Activated CD8-positive, alpha-beta T cell treated with anti-CD3 and anti-CD28 coated beads, Interleukin-2, amount 10 ng/mL, durations not matched to agents 7 days and 5 days (primary cell): ENCODE results near the gene TECTA. TPM values are rescaled to one million over a fixed set of nuclear protein-coding genes. Genes with fewer than 3 reads are reported as not detected.
"Not testable (repeated sequence)": the region's sequence is repeated elsewhere in the genome, so short reads cannot be mapped to it uniquely, and the experiment has no call there.

Experiments used
- ATAC-seq: fragments of 150-1000 bp; cut with Tn5 transposase; one replicate; pipeline ENCODE4 v1.10.0; 2021; ENCODE audit warnings: moderate library complexity
- CTCF ChIA-PET: fragments of 350-600 bp; sonication (Branson Sonifier 250); formaldehyde crosslinking; loops from one replicate; lab custom pipeline; 2021; ENCODE audit warnings: antibody characterized with exemption; lab: Charles Lee
- POLR2A ChIA-PET: fragments of 350-600 bp; sonication (Branson Sonifier 250); formaldehyde crosslinking; loops from one replicate; lab custom pipeline; 2021; ENCODE audit warnings: antibody characterized with exemption; lab: Charles Lee
- DNase-seq: peaks from one replicate; pipeline ENCODE4 v3.0.0-alpha.2; 2020
- H3K27ac Mint-ChIP-seq: one replicate; pipeline ENCODE4 v1.8.0; 2021; ENCODE audit warnings: mild to moderate bottlenecking, mixed read lengths
- H3K27me3 Mint-ChIP-seq: one replicate; pipeline ENCODE4 v1.8.0; 2021; ENCODE audit warnings: low read depth, mixed read lengths
- H3K36me3 Mint-ChIP-seq: one replicate; pipeline ENCODE4 v1.8.0; 2021; ENCODE audit warnings: low read depth, mixed read lengths
- H3K4me1 Mint-ChIP-seq: one replicate; pipeline ENCODE4 v1.8.0; 2021; ENCODE audit warnings: low read depth, mixed read lengths
- H3K4me3 Mint-ChIP-seq: one replicate; pipeline ENCODE4 v1.8.0; 2021; ENCODE audit warnings: mild to moderate bottlenecking, mixed read lengths
- H3K9me3 Mint-ChIP-seq: one replicate; pipeline ENCODE4 v1.8.0; 2022; ENCODE audit warnings: mixed read lengths; ENCODE audit not compliant: insufficient read depth
- total RNA-seq, 2 experiments: library from RNA; stranded (reverse); gene quantifications; one replicate each; pipeline ENCODE4 v1.2.3, GENCODE V29; 2021

The TECTA gene
- total RNA-seq, 2 experiments from 2014 or later, result 0.13 to 0.21 TPM

GRCh38 chr11:121225382-121225781, 124.3 kb downstream of the TECTA start:
- ChIA-PET CTCF (no interaction called here), POLR2A (no interaction called here)
- DNase-seq, result no peak
- H3K27me3 Mint-ChIP-seq, result peaks cover 31% of the 10 kb centered on the region
- no peak for ATAC-seq
- H3K36me3 Mint-ChIP-seq, result no peaks in the 10 kb centered on the region
- no peak overlapping the region for H3K27ac Mint-ChIP-seq
- H3K4me1 Mint-ChIP-seq, result no peaks in the 10 kb centered on the region
- no peak overlapping the region for H3K4me3 Mint-ChIP-seq
- no peaks in the 10 kb centered on the region for H3K9me3 Mint-ChIP-seq

DNA sequence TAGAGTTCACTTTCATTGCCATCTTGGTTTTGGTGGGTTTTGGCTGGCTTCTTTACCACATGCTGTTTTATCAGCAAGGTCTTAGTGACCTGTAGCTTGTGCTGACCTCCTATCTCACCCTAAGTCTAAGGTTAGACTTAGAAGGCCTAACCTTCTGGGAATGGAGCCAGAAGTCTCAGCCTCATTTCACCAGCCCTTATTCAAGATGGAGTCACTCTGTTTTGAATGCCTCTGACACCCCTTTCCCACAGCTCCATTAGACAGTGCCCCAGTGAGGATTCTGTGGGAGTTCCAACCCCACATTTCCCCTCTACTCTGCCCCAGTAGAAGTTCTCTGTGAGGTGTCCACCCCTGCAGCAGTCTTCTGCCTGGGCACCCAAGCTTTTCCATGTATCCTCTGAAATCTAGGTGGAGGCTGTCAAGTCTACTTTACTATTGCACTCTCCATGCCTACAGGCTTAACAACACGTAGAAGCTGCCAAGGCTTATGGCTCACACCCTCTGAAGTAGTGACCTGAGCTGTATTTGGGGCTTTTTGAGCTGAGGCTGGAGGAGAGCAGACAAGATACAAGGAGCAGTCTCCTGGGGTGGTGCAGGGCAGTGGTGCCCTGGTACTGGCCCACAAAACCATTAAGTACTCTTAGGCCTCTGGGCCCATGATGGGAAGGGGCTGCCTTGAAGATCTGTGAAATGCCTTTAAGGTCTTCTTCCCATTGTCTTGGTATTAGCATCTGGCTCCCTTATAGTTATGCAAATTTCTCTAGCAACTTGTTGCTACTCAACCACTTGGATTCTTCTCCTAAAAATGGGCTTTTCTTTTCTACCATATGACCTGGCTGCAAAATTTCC, 125.6 kb downstream of the TECTA start:
- Mint-ChIP-seq H3K27ac (no peak overlapping the region), H3K4me1 (no peaks in the 10 kb centered on the region), H3K27me3 (peaks cover 35% of the 10 kb centered on the region), H3K4me3 (no peak overlapping the region), H3K9me3 (no peaks in the 10 kb centered on the region), H3K36me3 (no peaks in the 10 kb centered on the region)
- ChIA-PET CTCF (no interaction called here), POLR2A (no interaction called here)
- DNase-seq (no peak), ATAC-seq (no peak)

- POLR2A ChIA-PET, result interaction anchor here (0.9 kb wide), 1 partner anchor 8 kb away, joined by 3 read pairs; no protein-coding TSS in a partner anchor
- no peak for ATAC-seq
- no peaks in the 10 kb centered on the region for H3K9me3 Mint-ChIP-seq
Observed at GRCh38 chr11:121228851-121229250, 127.8 kb downstream of the TECTA start.

GRCh38 chr11:121229495-121230215, 128.6 kb downstream of the TECTA start:
- DNase-seq, result no peak
- Mint-ChIP-seq H3K4me1 (no peaks in the 10 kb centered on the region), H3K36me3 (no peaks in the 10 kb centered on the region), H3K4me3 (no peak overlapping the region), H3K27ac (no peak overlapping the region), H3K27me3 (peaks cover 42% of the 10 kb centered on the region), H3K9me3 (no peaks in the 10 kb centered on the region)
- ATAC-seq, result no peak
- ChIA-PET POLR2A (interaction anchor here (0.9 kb wide), 1 partner anchor 9 kb away, joined by 3 read pairs; no protein-coding TSS in a partner anchor), CTCF (interaction anchor here (0.7 kb wide), 2 partner anchors 35 to 1759 kb away, joined by 3 read pairs; no protein-coding TSS in a partner anchor)

More at GRCh38 chr11:121228851-121229250, 127.8 kb downstream of the TECTA start:
- H3K4me1 Mint-ChIP-seq, result no peaks in the 10 kb centered on the region
- no peak overlapping the region for H3K4me3 Mint-ChIP-seq
- DNase-seq, result no peak
- peaks cover 35% of the 10 kb centered on the region for H3K27me3 Mint-ChIP-seq
- H3K27ac Mint-ChIP-seq, result no peak overlapping the region
- no peaks in the 10 kb centered on the region for H3K36me3 Mint-ChIP-seq
- CTCF ChIA-PET, result no interaction called here

- H3K27me3 Mint-ChIP-seq, result peaks cover 46% of the 10 kb centered on the region
- peaks cover 13% of the 10 kb centered on the region for H3K4me1 Mint-ChIP-seq
- no peaks in the 10 kb centered on the region for H3K9me3 Mint-ChIP-seq
- H3K36me3 Mint-ChIP-seq, result no peaks in the 10 kb centered on the region
- DNase-seq (no peak), ATAC-seq (no peak)
- no peak overlapping the region for H3K27ac Mint-ChIP-seq
- H3K4me3 Mint-ChIP-seq, result no peak overlapping the region
- POLR2A ChIA-PET, result interaction anchor here (0.6 kb wide), 1 partner anchor 364 kb away, joined by 3 read pairs; no protein-coding TSS in a partner anchor
- CTCF ChIA-PET, result no interaction called here
Observed at GRCh38 chr11:121231576-121232278, 130.7 kb downstream of the TECTA start.

DNA sequence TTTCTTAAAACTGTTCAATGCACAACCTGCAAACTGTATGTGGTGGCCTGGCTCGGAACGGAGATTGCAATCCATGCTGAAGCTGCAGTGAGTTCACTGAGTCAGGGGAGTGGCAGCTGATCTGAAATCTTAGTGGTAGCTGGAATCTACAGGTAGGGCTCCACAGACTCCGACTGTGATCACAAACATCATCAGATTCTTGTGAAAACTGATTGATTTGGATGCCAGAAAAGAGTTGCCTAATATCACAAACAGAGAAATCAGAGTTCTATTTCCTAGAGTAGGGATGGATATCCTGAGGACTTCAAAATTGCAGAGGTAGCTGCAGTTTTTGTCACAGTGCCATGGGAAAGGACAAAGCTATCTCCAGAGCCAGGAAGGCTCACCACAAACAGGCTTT, 134.0 kb downstream of the TECTA start:
- no peaks in the 10 kb centered on the region for H3K9me3 Mint-ChIP-seq
- H3K36me3 Mint-ChIP-seq, result no peaks in the 10 kb centered on the region
- no peak overlapping the region for H3K27ac Mint-ChIP-seq
- H3K4me3 Mint-ChIP-seq, result no peak overlapping the region
- CTCF ChIA-PET, result no interaction called here
- ATAC-seq (no peak), DNase-seq (no peak)
- H3K4me1 Mint-ChIP-seq, result peaks cover 21% of the 10 kb centered on the region
- POLR2A ChIA-PET, result no interaction called here
- peaks cover 39% of the 10 kb centered on the region for H3K27me3 Mint-ChIP-seq

DNA sequence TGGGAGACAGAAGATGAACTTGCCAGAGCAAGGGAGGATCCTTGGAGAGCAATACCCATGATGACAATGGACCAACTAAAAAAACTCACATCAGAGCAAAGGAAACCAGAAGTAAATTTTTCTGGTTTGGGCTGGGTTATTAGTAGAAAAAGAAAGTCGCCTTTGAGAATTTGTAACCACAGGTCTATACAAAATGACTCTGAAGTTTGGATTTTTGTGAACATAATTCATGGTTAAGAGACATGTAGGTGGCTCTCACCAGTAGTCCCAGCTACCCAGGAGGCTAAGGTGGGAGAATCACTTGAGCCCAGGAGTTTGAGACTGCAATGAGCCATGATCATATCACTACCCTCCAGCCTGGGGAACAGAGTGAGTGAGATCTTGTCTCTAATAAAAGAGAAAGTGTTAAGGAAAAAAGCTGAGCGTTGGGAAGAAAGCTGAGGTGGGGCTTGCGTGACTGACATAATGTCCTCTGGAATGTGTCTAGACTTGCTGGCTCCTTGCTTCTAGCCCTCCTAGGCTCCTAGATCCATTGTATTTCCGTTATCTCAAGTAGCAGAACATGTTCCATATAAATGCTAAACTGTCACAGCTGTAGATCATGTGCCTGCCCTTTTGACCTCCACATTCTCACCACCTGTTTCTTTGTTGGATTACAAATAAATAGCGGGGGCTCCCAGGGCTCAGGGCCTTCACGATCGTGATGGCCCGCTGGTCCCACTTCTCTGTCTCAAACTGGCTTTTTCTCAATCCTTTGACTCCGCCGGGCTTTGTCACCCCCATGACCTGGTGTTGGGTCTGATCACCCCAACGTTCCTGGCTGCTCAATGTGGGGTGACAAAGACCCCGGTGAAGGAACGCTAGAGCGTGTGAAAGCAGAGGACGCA, 135.3 kb downstream of the TECTA start:
- no peaks in the 10 kb centered on the region for H3K36me3 Mint-ChIP-seq
- no peak for ATAC-seq
- ChIA-PET POLR2A (no interaction called here), CTCF (no interaction called here)
- H3K4me1 Mint-ChIP-seq, result peaks cover 21% of the 10 kb centered on the region
- H3K4me3 Mint-ChIP-seq, result no peak overlapping the region
- no peak for DNase-seq
- H3K27ac Mint-ChIP-seq, result no peak overlapping the region
- peaks cover 29% of the 10 kb centered on the region for H3K27me3 Mint-ChIP-seq
- H3K9me3 Mint-ChIP-seq, result no peaks in the 10 kb centered on the region

- H3K27ac Mint-ChIP-seq, DNase-seq, ATAC-seq, CTCF ChIA-PET, H3K4me3 Mint-ChIP-seq, H3K9me3 Mint-ChIP-seq, H3K36me3 Mint-ChIP-seq, POLR2A ChIA-PET: not testable (repeated sequence)
- Mint-ChIP-seq H3K4me1 (peaks cover 21% of the 10 kb centered on the region), H3K27me3 (peaks cover 28% of the 10 kb centered on the region)
Observed at GRCh38 chr11:121237247-121237646, 136.2 kb downstream of the TECTA start.

DNA sequence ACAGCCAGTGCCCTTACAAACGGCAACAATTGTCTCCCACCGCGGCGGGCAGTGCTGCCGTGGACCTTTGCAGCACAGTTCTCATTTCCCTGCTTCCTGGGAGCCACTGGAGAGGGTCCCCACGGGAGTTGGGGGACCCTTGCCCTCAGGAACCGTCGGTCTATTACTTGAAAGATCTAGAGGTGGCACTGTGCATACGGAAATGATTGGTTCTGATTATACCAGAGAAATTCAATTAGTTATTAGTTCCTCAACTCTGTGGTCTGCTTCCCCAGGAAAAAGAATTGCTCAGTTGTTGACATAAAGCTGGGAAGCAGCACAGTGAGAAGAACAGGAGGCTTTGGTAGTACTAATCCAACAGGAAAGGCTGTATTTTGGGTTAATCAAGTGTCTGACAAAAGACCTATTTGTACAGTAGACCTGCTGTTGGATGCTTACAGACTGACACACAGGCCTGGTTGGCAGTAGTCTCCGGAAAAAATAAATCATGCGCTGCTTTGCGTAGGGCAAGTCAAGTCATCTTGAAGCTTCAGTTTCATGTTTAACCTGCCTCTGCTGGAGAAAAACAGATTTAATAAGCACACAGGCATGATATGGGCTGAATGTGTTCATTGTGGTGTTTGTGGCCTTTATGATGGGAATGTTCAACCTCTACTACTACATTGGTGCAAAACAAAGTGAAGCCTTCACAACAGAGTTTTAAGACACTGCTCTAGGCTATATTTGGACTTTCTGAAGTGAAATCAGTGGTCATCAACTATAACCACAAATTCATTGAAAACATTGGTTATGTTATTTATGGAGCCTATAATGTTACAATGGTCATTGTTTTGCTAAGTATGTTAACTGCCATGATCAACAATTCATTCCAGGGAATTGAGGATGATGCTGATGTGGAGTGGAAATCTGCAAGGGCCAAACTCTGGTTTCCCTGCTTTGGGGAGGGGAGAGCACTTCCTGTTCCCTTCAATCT, 136.9 kb downstream of the TECTA start:
- H3K36me3 Mint-ChIP-seq, result no peaks in the 10 kb centered on the region
- H3K9me3 Mint-ChIP-seq, result no peaks in the 10 kb centered on the region
- ChIA-PET CTCF (no interaction called here), POLR2A (no interaction called here)
- no peak overlapping the region for H3K4me3 Mint-ChIP-seq
- peaks cover 21% of the 10 kb centered on the region for H3K4me1 Mint-ChIP-seq
- DNase-seq (no peak), ATAC-seq (no peak)
- H3K27me3 Mint-ChIP-seq, result peaks cover 30% of the 10 kb centered on the region
- H3K27ac Mint-ChIP-seq, result no peak overlapping the region

- Mint-ChIP-seq H3K9me3 (no peaks in the 10 kb centered on the region), H3K4me3 (no peak overlapping the region), H3K27me3 (peaks cover 28% of the 10 kb centered on the region), H3K36me3 (no peaks in the 10 kb centered on the region), H3K4me1 (peaks cover 21% of the 10 kb centered on the region), H3K27ac (no peak overlapping the region)
- CTCF ChIA-PET, result no interaction called here
- POLR2A ChIA-PET, result no interaction called here
- ATAC-seq (no peak), DNase-seq (no peak)
Observed at GRCh38 chr11:121238956-121239355, 137.9 kb downstream of the TECTA start.
